HK-2 (cell line): ENCODE measurements around the gene ARHGEF10L.
A peak's percentile ranks its signal among the peaks of the same experiment; 100 is the strongest.

Experiments used
- DNase-seq: peaks from one replicate; pipeline ENCODE4 v3.0.0-alpha.2; 2018; ENCODE audit not compliant: unreplicated experiment

The ARHGEF10L gene

DNA sequence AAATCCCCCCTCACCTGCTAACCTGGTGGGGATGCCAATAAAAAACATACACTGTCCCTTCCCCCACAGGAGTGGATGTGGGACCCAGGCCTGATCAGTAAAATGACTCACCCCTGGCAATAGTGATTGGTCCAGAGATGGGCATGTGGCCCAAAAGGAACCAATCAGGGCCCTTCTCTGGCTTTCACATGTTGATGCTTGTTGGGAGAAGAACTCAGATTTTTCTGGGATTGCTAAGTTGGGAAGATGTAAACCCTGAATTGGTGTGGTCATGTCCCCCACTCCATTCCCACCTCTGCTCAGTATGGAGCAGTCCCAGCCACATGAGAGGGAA is 172.0 kb downstream of the ARHGEF10L start:
- DNase-seq, result no peak

DNA sequence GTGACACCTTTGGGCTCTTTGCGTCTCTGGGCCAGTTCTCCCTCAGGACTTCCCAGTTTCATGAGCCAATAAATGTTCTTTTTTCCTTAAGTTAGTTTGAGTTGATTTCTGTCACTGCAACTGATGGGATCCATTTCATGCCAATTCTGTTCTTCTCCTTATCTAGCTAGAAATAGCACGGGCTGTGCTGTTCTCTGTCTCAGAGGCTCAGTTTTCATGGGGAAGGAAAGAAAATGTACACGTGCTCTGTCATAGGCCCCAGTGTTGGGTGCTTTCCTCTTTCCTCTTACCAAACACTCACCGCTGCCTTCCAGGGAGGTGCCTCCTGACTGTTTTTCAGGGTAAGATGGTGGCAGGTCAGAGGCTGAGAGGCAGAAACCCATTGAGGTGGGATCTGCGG is 172.4 kb downstream of the ARHGEF10L start:
- DNase-seq, result no peak

DNA sequence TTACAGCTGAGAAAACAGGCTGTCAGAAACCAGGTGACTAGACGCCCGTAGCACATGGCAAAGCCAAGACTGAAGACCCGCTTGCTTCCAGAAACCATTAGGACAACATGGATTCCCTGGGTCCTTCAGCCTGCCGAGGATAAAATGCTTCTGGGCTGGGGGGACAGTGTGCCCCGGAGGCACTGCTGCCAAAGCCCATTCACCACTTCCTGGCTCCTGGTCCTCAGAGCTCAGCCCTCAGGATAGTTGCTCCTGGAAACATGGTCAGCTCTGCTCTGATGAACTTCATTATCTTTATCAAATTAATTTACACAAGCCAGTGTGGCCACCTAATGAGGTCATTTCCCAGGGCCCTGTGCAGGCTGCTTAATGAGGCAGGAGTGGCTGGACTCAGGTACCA is 174.5 kb downstream of the ARHGEF10L start:
- no peak for DNase-seq

DNA sequence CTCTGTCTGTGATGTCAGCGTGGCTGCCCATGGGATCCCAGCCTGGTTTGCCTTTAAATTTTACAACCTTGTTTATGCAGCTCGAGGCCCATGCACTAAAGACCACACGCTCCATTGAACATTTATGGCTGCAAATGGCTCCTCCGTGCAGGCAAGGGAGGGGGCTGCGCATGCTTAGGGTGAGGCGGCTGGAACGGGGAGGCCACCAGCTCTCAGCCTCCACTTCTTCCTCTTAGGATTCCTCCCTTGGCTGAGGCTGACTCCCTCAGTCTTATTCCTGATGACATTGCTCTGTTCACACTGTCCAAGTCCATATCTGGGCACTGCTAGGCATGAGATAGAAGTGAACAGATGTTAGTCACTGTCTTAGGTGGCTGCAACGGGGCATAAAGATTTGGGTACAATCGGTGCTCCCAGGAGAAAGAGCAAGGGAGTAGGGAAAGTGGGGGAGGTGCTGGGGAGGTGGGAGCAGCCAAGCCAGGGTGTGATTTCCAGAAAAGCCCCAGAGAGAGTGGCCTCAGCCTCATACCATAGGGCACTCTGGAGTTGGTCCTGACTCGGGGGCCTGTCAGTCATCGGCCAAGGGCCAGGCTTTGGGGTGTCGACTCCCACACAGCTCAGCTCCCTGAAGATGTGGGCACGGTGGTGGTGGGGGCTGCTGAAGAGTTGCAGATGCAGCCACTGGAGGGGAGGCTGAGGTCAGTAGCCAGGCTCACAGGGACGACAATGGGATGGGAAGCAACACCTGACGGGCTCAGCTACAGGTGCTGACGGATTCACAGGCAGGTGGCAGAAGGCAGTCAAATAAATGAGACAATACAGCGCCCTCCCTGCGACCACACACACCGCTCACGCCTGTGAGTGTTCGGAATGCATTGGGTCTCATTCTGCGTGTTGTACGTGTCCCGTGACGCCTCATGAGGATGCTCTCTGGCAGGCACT is 178.4 kb downstream of the ARHGEF10L start:
- no peak for DNase-seq

DNA sequence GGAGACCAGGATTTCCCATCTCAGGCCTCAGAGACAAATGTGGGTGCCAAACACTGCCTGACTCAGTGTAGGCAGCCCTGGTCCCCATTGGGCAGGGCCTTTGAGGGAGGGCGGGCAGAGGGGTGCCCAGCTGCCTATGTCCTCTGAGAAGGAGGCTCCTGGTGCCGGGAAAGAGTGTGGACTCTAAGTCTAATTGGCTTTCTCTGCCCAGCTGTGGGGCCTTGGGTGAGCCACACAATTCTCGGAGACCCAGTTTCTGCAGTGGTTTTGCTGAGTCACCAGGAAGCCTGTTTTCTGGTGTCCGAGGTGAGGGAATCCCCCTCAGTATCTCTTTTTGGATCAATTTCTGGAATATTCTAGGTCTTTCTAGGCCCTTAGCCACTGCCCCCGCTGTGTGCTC is 180.4 kb downstream of the ARHGEF10L start:
- peak; percentile 16 for DNase-seq

DNA sequence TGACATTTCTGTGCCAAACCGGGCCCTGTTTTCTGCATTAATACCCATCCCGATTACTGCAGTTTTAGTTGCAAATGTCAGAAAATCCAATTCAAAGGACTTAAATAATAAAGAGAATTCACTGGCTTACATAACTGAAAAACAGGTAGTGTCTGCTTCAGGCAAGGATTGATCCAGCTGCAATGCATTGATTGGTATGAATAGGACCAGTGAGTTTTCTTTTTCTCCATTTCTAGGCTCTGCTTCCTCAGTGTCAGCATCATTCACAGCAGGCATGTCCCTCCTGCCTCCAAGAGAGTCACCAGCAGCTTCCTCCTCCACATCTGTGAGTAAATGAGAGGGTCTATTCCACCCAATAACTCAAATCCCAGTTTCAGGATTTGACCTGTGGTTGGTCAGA is 181.9 kb downstream of the ARHGEF10L start:
- DNase-seq, result no peak

DNA sequence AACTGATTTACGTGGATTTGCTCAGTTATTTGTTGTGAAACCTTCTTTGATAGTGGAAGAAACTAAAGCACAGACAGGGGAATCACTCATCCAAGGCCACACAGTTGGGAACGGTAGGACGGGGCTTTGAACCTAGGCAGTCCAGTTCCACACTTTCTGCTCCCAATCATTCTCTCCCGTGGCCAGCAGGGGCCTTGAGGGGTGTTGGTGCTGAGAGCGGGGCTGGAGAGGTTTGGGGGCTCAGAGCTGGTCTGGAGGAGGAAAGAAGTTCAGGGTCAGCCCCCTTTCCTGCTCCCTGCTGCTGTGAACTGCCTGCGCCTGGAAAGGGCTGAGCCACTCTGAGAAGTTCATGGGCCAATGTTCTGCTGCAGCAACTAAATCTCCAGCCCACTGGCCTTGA is 184.2 kb downstream of the ARHGEF10L start:
- DNase-seq, result no peak

DNA sequence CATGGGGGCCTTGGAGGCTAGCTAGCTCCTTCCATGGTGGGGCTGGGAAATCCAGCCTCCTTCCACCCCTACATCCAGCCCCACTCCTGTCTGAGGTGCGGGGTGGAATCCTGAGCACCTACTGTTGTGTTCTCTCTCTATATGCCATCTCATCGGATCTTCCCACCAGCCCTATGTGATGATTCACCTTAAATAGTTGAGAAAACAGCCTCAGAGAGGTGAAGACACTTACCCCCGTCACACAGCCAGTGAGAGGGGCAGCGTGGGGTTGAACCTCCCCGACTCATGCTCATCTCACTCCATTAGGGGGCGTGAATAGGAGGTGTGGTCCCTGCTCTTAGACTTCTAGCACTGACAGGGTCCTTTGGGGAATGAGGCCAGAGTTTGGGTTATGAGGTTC is 184.7 kb downstream of the ARHGEF10L start:
- no peak for DNase-seq

DNA sequence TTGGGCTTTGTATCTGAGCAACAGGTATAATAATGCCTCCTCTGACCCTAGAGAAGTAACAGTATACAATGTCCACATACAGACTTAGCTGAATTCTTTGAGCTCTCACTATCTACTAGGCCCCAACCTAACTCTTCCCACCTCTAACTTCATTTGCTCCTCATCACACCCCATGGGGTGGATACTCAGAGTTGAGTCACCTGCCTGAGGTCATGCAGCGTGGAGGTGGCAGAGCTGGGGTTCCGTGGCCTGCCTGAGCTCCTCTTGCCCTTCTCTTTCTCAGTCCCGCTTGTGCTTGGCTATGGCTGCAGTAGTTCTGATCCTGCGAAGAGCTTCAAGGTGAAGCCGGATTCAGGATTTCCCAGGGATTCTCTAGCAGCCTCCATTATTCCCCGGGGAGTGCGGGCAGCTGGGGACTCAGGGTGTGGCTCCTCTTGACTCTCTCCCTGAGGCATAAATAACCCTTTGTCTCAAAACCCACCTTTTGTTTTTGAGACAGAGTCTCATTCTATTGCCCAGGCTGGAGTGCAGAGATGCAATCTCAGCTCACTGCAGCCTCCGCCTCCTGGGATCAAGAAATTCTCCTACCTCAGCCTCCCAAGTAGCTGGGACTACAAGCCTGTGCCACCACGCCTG is 185.7 kb downstream of the ARHGEF10L start:
- DNase-seq, result no peak

DNA sequence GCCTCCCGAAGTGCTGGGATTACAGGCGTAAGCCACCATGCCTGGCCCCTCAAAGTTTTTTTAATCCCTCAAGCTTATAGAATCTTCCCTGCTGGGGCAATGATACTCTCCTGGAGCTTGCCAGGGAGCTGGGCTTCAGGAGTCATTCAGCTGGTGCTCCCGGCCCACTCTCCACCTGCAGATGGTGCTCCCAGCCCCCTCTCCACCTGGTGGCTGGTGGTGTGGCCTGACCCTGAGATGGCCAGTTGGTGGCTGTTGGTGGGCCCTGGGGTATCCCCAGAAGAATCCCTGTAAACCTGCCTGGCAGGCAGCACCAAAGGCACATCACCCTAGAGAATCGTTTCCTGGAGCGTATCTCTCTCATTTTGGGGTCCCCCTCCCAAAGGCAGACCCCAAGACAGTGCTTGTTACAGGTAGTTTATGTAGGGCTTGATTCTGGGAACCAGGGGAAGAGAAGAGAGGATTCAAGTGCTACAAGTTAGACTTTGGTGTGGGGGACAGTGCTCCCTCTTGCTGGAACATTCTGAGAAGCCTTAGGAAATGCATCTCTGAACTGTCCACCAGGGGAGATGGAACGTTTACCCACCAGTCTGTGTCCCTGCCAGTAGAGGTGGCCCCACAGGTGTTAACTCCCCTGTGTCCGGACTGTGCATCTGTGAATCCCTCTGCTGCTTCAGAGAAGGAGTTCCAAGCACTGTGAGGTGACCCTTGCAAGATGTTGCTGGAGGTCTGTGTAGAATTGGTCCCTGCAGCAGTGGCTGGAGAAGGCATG is 186.5 kb downstream of the ARHGEF10L start:
- DNase-seq, result no peak

DNA sequence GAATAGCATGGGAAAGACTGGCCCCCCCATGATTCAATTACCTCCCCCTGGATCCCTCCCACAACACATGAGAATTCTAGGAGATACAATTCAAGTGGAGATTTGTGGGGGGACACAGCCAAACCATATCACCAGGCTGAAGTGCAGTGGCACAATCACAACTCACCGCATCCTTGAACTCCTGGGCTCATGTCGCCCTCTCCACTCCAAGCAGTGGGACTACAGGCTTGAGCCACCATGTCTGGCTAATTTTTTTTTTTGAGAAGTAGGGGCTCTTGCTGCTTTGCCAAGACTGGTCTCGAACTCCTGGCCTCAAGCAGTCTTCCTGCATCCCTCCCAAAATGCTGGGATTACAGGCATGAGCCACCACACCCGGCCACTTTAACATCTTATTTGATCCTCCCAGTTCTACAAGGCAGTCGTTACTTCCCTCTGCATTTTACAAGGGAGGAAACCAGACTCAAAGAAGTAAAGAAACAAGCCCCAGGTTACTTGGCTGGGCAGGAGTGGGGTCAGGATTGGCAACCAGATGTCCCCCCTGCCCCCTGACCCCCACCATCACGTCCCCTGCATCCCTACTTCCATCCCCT is 188.7 kb downstream of the ARHGEF10L start:
- no peak for DNase-seq

DNA sequence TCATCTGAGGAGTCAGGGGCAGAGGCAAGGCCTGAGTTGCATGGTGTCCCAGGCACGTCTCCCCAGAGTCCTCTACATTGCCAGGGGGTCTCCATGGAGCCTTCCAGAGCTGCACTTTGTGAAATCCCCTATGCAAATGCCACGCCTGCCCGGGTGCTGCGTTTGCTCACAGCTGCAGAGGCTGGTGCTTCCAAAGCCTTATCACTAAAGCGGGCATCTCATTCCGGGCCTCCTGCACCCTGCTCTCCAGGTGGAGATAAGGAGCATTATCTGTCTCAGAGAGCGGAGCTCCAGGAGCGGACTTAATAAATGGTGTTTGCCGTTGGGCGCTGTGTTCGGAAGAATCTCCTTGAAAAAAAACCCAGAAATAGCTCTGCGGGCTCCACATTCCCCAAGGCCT is 189.8 kb downstream of the ARHGEF10L start:
- DNase-seq, result no peak

DNA sequence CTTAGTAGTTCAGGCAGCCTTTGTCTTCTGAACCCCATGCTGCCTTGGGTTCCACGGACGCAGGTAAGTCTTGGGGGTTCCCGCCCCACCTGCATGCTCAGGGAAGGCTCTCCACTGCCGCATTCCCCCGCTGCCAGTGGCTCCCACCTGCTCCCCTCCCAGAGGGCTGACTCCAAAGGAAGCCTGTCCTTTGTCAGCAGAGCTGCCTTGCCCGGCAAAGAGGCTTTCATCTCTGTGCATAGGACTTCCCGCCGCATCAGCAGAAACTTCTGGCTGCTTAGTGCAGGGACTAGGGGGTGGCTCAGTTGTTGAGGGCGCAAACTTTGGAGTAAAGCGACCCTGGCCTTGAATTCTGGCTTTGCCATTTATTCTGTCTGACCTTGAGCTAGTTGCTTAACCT is 190.4 kb downstream of the ARHGEF10L start:
- DNase-seq, result no peak

DNA sequence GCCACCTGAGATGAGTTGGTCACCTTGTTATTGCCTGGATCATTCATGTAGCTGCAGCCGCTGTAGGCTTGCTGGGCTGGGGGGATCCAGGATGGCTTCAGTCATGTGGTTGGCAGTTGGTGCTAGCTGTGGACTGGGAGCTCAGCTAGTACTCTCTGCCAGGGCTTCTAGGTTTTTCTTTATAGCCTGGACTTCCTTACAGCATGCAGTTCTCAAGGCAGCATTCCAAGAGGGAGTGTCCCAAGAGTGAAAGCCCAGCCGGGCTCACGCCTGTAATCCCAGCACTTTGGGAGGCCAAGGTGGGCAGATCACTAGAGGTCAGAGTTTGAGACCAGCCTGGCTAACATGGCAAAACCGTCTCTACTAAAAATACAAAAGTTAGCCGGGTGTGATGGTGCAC is 192.0 kb downstream of the ARHGEF10L start:
- no peak for DNase-seq

DNA sequence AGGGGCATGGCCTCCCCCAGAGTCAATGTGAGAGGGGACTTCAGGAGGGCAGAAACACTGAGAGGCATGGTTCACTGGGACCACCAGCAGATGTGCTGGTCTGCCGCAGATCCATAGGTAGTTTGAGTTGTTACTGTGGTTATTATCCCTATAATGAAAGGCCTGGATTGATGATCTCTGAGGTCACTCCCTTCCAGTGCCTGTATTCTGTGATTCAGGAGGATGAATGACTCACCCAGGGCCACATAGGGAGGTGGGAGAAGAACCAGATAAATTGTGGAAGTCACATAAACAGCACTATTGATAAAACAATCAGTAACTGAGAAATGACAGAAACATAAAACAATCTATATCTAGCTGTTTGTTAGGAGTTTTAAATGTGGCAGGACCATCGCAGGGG is 193.0 kb downstream of the ARHGEF10L start:
- no peak for DNase-seq

DNA sequence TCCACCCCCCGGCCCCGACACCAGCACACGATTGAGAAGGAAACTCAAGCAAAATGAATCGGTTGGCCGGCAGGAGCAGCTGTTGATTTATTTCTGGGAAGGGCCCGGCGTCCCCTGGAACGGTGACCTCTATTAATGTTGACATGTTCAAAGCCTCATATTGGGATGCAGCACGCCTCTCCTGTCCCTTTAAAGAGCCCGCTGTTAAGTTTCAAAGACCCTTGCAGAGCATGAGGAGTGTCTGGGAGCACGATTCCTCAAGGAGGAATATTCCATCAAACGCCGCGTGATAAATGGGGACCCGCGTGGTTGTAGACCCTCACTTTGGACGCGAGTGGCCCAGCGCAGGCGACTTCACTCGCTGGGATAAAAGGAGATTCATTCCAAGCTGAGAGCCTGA is 194.2 kb downstream of the ARHGEF10L start:
- DNase-seq, result no peak

DNA sequence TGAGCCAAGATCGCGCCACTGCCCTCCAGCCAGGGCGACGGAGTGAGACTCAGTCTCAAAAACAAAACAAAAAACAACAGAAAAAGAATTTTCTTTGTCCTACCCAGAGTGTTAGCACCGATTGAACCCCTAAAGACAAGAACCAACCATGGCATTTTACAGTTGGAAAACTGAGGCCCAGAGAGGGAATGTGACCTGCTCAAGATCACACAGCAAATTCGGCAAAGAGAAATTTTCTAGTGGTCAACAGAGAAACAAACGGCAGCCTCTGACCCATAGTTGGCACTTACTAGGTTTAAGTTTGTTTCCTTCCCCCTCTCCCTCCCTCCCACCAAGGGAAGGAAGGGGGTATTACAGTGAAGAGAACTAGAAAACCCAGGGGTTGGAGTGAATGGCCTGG is 195.1 kb downstream of the ARHGEF10L start:
- no peak for DNase-seq

DNA sequence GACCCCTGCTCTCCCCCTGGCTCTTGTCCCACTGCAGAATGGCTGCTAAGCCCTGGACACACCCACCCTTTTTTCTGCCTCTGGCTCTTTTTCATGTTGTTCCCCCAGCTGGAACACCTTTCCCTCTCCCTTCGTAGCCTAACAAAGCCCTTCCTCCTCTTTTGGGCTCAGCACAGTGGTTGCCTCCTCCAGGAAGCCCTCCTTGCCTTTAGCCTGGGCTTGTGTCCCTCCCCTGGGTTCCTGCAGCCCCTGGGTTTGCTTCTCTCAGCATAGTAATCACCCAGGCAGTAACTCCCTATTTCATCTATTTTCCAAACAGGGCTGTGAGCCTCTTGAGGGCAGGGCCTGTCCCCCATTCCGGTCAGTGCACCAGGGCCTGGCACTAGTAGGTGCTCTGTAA is 195.8 kb downstream of the ARHGEF10L start:
- DNase-seq, result no peak

DNA sequence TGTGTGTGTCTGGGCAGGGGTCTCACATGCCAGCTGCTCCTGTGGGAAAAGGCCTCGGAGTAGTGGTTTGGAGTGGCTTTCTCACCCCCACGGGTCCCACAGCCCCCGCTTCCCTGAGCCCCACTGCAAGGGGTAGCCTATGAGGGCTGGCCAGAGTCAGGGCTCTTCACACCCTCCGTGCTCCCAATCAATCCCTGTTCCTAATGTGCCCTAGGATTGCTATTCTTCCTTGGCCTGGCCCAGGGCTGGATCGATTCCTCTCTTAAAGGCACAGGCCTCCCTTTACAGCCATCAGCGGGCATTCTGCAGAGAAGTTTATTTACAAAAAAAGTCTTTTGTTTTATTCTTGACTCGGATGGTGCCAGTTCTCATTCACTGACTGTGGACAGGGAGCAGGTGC is 196.3 kb downstream of the ARHGEF10L start:
- DNase-seq, result no peak

DNA sequence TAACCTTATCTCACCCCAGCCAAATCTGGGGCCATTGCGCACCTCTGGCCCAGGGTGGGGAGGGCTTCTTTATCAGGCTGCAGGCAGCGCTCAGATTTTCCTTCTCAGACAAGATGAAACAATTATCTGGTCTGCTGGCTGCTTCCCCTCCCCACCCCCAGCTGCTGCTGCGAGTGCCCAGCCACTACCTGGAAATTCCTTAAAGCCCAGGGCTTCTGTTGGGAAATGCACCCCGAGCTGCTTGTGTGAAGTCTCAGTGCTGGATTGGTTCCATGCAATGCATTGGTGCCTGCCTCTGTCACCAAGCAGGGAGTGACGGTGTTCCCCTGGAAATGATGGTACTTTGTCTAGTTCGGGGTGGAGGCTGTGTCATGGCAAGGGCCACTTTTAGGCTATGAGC is 197.1 kb downstream of the ARHGEF10L start:
- DNase-seq, result no peak

DNA sequence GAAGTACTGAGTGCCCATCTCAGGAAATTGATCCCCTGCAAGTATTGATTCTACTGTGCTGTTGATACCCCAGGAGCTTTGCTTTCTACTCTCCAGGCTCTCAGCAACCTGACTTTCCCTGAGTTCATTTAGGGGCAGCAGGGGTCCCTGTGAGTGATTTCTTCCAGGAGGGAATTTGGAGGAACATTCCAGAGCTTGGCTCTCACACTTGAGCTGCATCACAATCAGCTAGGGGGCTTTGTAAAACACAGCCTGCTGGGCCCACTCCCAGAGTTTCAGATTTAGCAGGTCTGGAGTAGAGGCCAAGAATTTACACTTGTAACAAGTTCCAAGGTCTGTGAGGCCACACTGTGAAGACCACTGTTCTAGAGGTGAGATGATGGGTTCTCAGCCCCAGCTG is 199.6 kb downstream of the ARHGEF10L start:
- DNase-seq, result no peak

DNA sequence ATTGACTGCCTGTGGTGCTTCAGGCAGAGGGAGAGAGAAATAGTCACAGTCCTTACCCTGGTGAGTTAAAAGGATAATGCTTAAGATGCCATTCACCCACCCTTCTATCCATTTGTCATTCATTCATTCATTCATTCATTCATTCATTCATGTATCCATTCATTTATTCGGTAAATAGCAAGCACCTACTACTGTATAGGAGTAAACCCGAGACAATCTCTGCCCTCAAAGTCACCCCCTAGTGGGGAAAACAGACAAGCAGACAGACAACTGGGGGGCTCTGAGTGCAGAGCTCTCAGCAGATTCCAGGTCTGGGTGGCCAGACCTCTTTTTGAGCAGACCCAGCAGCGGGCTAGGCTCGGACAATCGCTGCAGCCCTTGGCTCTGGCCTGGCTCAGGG is 201.6 kb downstream of the ARHGEF10L start:
- no peak for DNase-seq
